ENCODE results near the gene TNFRSF21.
"Not testable (repeated sequence)": the region's sequence is repeated elsewhere in the genome, so short reads cannot be mapped to it uniquely, and the experiment has no call there.

Gene TNFRSF21

GRCh38 chr6:47234266-47234933 is 75.3 kb downstream of the TNFRSF21 start:
- Mint-ChIP-seq H3K27ac (no peak overlapping the region), H3K36me3 (ENCODE audit: low read depth) (peaks cover 31% of the 10 kb centered on the region), H3K4me1 (peaks cover 21% of the 10 kb centered on the region), H3K27me3 (ENCODE audit: low read depth) (no peaks in the 10 kb centered on the region), H3K4me3 (no peak overlapping the region), H3K9me3 (no peaks in the 10 kb centered on the region)
- TF ChIP-seq CTCF (IDR thresholded peaks at IDR 0.05; ENCODE audit: unreplicated experiment in 3 of 3), result no peak

GRCh38 chr6:47231151-47231550 is 78.6 kb downstream of the TNFRSF21 start:
- Mint-ChIP-seq H3K4me1 (peaks cover 13% of the 10 kb centered on the region), H3K27me3 (ENCODE audit: low read depth) (no peaks in the 10 kb centered on the region), H3K27ac (no peak overlapping the region), H3K4me3 (no peak overlapping the region), H3K9me3 (no peaks in the 10 kb centered on the region), H3K36me3 (ENCODE audit: low read depth) (peaks cover 38% of the 10 kb centered on the region)
- no peak for TF ChIP-seq CTCF (IDR thresholded peaks at IDR 0.05; ENCODE audit: unreplicated experiment in 3 of 3)

- TF ChIP-seq CTCF (IDR thresholded peaks at IDR 0.05; ENCODE audit: unreplicated experiment in 3 of 3), result no peak
- H3K27ac Mint-ChIP-seq, result no peak overlapping the region
- H3K9me3 Mint-ChIP-seq, result no peaks in the 10 kb centered on the region
- no peaks in the 10 kb centered on the region for H3K27me3 Mint-ChIP-seq (ENCODE audit: low read depth)
- no peak overlapping the region for H3K4me3 Mint-ChIP-seq
- peaks cover 7% of the 10 kb centered on the region for H3K4me1 Mint-ChIP-seq
- H3K36me3 Mint-ChIP-seq (ENCODE audit: low read depth), result peaks cover 38% of the 10 kb centered on the region
Measured at GRCh38 chr6:47230579-47230978, 79.1 kb downstream of the TNFRSF21 start.

GRCh38 chr6:47229255-47229654 is 80.5 kb downstream of the TNFRSF21 start:
- Mint-ChIP-seq H3K27ac (no peak overlapping the region), H3K4me1 (no peaks in the 10 kb centered on the region), H3K36me3 (ENCODE audit: low read depth) (peaks cover 36% of the 10 kb centered on the region), H3K9me3 (no peaks in the 10 kb centered on the region), H3K27me3 (ENCODE audit: low read depth) (no peaks in the 10 kb centered on the region), H3K4me3 (no peak overlapping the region)
- TF ChIP-seq CTCF (IDR thresholded peaks at IDR 0.05; ENCODE audit: unreplicated experiment in 3 of 3), result no peak

GRCh38 chr6:47228093-47228492 is 81.6 kb downstream of the TNFRSF21 start:
- H3K4me3 Mint-ChIP-seq; H3K4me1 Mint-ChIP-seq; H3K9me3 Mint-ChIP-seq; H3K27ac Mint-ChIP-seq; H3K27me3 Mint-ChIP-seq (ENCODE audit: low read depth): not testable (repeated sequence)
- peaks cover 31% of the 10 kb centered on the region for H3K36me3 Mint-ChIP-seq (ENCODE audit: low read depth)

- H3K36me3 Mint-ChIP-seq (ENCODE audit: low read depth), result not testable (repeated sequence)
Measured at GRCh38 chr6:47223251-47223650, 86.5 kb downstream of the TNFRSF21 start.

GRCh38 chr6:47221565-47221964 is 88.1 kb downstream of the TNFRSF21 start:
- no peaks in the 10 kb centered on the region for H3K27me3 Mint-ChIP-seq (ENCODE audit: low read depth)
- no peaks in the 10 kb centered on the region for H3K36me3 Mint-ChIP-seq (ENCODE audit: low read depth)
- TF ChIP-seq CTCF (IDR thresholded peaks at IDR 0.05; ENCODE audit: unreplicated experiment in 3 of 3), result no peak
- H3K27ac Mint-ChIP-seq, result no peak overlapping the region
- no peak overlapping the region for H3K4me3 Mint-ChIP-seq
- no peaks in the 10 kb centered on the region for H3K4me1 Mint-ChIP-seq
- peaks cover 13% of the 10 kb centered on the region for H3K9me3 Mint-ChIP-seq

More at GRCh38 chr6:47223251-47223650, 86.5 kb downstream of the TNFRSF21 start:
- H3K9me3 Mint-ChIP-seq; H3K4me3 Mint-ChIP-seq; H3K27ac Mint-ChIP-seq; H3K4me1 Mint-ChIP-seq; H3K27me3 Mint-ChIP-seq (ENCODE audit: low read depth): not testable (repeated sequence)

Measured in nephron (organoid).